Suppressor macrophage treated with lipopolysaccharide for 1 hour (primary cell): ENCODE measurements around the gene RGSL1.

Experiments used
- DNase-seq, 3 donors: peaks; one replicate each; pipeline ENCODE4 v3.0.0-alpha.2; 2020 to 2022

The RGSL1 gene

GRCh38 chr1:182552527-182552926 is 102.6 kb downstream of the RGSL1 start:
- DNase-seq: peak in 1 of 3 donors; percentile 18

- no peak for DNase-seq
Observed at GRCh38 chr1:182555493-182555892, 105.5 kb downstream of the RGSL1 start.

DNA sequence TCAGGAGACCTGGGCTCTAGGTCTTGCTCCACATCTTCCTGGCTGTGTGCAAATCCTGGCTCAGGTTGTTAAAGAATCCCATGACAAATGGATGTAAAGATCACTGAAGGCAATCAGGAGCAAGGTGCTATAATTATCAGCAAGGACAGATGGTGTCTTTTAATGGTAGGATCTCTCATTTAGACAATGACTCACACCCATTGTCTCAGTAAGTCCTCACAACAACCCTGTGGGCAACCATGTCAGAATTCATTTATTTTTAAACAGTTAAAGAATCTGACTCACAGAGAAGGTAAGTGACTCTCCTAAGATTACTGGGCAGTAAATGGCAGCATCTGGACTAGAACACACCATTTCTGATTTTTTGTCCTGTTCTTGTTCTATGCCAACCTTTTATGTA is 106.3 kb downstream of the RGSL1 start:
- DNase-seq: no peak

- DNase-seq: no peak
Observed at GRCh38 chr1:182560392-182560984, 110.5 kb downstream of the RGSL1 start.

GRCh38 chr1:182561456-182561855 is 111.5 kb downstream of the RGSL1 start:
- DNase-seq: no peak

- no peak for DNase-seq
Observed at GRCh38 chr1:182563095-182563494, 113.1 kb downstream of the RGSL1 start.

DNA sequence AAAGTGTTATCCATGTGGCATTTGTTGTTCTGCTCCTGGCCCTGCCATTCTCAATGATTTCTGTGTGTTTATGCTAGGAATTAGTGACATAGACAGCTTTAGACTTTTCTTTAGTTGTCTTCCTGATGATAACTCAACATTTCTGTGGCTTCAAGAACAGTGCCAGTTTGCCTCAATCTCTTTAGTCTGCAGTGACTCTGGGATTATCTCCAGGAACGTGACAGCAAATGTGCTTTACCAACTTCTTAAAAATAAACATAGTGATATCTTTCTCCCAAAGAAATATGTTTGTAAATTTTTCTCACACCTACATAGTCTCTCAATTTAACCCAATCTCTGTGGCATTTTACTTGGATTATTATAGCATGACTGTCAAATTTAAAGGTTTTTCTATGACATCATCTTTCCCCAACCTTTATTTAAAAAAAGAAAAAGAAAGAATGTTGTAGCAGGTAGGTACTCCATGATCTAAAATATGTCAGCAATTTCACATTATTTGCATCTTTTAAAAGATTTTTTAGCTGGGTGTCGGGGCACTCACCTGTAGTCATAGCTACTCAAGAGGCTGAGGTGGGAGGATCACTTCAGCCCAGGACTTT is 114.6 kb downstream of the RGSL1 start:
- DNase-seq: no peak

- DNase-seq: no peak
Observed at GRCh38 chr1:182565537-182565936, 115.6 kb downstream of the RGSL1 start.

DNA sequence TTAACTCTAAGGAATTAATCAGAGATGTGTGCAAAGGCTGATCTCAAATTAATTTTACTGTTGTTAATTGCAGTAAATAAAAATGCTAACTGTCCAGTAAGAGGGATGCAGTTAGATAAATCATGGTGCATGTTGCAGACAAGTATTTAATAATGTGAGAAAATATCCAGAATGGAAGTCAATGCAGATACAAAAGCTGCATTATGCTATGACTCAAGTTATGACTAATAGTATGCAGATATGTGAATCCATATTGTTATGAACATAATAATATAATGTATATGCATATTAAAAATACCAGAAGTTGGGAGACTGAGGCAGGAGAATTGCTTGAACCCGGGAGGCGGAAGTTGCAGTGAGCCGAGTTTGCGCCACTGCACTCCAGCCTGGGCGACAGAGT is 117.7 kb downstream of the RGSL1 start:
- no peak for DNase-seq

DNA sequence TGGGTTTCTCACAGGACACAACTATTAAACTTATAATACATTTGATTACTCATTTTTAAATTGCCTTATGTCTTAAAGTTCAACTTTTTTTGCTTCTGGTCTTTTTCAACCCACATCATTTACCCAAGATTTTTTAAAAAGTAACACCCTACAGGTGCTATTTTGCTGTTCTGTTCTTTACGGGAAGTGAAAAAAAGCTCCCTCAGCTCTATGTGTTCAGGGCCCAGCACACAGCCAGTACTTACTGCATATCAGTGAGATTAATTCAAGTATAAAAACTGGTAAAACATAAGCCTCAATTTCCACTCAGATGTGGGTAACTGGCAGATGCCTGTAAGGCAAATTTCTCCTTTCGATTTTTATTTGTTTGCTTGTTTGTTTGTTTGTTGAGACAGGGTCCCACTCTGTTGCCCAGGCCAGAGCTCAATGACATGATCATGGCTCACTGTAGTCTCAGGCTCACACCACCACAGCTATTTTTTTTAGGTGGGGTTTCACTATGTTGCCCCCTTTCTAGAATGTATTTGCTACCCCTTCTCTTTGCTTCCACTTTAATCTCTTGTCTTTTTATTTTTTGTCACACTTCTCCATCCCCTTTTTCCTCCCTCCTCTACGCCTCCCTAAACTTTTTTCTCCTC is 118.8 kb downstream of the RGSL1 start:
- no peak for DNase-seq

- no peak for DNase-seq
Observed at GRCh38 chr1:182569939-182570610, 120.1 kb downstream of the RGSL1 start.

DNA sequence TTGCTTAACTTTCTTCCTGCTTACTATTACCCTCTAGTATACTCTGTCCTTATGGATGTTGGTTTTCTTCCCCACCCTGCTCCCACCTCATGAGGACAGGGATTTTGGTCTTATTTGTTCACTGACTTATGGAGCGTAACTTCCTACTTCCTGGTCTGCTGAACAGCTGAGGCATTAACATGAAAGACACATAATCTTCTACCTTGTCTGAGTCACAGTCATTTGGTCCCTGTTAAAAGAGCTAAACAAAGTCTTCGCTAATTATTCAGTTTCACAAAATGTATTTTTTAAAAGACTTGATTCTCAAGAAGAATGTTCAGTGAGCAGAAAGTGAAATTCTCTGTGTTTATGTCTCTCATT is 120.6 kb downstream of the RGSL1 start:
- DNase-seq: no peak

GRCh38 chr1:182574156-182574555 is 124.2 kb downstream of the RGSL1 start:
- DNase-seq: no peak

DNA sequence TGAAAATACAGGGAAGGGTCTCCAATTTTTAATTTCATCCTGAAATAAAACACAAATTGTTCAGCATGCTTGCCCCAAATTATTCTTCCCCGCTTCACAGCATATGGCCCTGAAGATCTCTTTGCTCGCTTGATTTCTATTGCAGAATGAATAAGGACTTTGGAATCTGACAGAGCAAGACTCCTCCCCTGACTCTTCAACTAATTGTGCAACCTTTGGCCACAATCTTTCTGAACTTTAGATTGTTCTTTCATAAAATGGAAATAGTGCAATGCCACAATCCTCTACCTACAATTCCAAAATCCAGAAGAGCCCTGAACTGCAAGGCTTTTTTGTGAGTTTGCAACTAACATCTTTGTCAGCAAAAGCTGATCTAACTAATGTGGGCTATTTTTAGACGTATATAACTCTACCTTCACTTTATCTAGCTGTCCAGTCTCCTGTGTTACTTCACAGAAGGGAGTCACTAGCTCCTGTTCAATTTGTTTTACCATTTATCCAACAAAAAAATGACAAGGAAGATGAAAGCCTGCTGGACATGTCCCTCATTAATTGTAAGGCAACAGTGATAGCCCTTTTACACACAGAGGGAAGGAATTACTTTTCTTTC is 125.7 kb downstream of the RGSL1 start:
- DNase-seq: no peak

- DNase-seq: no peak
Observed at GRCh38 chr1:182580736-182581135, 130.8 kb downstream of the RGSL1 start.

- peak in 1 of 3 donors; percentile 1 for DNase-seq
Observed at GRCh38 chr1:182584746-182585145, 134.8 kb downstream of the RGSL1 start.

- no peak for DNase-seq
Observed at GRCh38 chr1:182586380-182586779, 136.4 kb downstream of the RGSL1 start.

DNA sequence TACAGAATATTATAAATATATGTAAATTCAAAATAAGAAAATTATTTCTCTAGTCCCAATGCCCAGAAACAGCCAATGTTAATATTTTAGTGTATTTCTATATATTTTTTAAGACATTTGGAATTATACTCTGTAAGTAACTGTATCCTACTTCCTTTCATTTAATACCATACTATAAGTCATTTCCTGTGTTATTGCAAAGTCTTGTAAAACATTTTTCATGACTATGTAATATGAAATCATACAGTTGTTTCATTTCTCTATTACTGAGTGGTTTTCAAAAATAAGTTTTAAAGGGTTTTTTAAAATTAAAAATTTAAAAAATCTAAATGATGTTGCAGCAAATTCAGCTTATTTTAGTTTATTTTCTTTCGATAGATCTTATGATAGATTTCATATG is 137.1 kb downstream of the RGSL1 start:
- peak in 2 of 3 donors; percentile 44 to 57 for DNase-seq

DNA sequence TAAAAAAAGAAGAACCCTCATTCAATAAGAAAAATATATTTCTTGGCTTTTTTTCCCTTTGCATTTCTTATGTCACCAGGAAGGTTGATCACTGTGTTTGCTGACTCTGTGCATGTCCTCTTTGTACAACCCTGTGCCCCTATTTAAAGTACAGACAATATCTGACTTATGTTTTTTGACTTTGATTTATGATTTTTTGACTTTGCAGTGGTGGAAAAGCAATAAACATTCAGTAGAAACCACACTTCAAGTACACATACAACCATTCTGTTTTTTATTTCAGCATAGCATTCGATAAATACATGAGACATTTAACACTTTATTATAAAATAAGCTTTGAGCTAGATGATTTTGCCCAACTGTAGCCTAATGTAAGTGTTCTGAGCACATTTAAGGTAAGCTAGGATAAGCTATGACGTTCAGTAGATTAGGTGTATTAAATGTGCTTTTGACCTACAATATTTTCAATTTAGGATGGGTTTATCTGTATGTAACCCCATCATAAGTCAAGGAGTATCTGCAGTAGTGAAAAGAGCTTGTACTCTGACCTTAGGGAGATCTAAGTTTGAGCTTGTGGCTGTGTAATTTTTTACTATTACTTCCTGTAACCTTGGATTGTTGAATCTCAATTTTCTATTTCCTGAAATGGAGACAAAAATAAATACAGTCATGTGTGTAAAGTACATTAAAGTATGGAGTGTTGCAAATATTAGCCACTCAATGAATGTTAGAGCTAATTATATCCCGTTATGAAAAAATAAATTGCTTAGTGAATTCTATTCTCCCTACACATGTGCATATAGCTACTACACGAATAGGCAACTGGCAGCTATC is 137.9 kb downstream of the RGSL1 start:
- no peak for DNase-seq

DNA sequence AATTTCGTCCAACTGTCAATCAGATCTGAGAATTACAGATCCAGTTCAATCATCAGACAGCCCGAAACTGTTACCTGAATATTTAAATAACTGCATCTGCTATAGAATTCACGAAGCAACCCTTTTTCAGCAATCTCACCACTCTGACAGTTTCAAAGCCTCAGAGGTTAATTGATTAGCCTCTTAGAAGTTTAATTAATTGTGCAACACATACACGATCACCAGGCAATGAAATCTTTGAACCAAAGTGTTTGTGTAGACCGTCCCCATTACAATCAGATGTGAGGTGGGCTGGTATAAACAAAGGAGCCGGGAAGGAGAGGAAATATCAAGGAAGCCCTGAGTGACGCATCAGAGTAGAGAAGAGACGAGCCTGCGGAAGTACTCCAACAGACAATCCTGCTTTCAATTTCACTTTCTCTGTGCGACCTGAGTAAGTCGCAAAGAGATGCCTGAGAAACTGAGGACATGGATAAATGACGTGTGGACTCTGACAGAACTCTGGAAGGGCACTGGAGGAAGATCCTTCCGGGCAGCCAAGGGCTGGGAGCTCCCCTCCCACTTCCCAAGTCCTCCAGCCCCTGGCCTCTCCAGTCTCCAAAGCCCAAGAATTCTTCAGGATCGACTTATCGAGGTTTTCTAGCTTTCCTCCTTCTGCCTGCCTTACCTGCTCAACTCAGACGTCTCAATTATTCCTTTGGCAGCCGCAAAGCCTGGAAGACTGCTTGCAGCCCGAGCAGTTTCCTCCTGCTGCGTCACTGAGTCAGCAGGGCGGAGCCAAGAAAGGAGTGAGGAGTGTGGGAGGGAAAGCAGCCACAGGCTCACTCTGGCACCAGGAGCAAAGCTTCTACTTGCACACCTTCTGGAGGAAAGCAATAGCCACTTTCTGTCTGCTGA is 138.8 kb downstream of the RGSL1 start, which contains the start of gene RNASEL:
Gene RNASEL, minus strand, starts transcription at position 757 of the 897 bp plus-strand sequence. CDS start 2,450 bp downstream, outside the sequence.
- DNase-seq: peak; percentile 79 to 89 (median 82)

DNA sequence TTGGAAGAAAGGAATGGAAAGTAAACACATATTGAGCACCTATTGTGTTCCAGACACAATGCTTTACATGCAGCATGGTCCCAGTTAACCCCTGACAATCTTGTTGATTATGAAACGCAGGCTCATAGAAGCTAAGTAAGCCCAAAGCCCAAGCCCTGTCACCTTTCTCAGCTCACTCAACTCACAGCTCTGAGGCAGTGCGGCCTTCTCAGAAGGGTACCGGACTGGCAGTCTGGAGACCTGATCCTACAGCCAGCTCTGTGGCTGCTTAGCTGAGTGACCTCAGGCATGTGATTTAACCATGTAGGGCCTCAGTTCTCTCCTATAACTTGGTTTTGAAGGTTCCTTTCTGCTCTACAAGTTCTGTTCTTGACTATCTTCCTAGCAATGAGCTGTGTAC is 139.6 kb downstream of the RGSL1 start:
- no peak for DNase-seq
